ENCODE data around the gene VTCN1.

- TF ChIP-seq CTCF (conservative IDR thresholded peaks at IDR 0.05; ENCODE audit: low read length): no peak
- no peak for TF ChIP-seq EZH2phosphoT487 (IDR thresholded peaks at IDR 0.05; ENCODE audit: borderline replicate concordance, low read depth, low read length)
Observed at GRCh38 chr1:117162816-117163215, 47.9 kb downstream of the VTCN1 start.
